SK-N-SH (cell line): ENCODE results near the gene SPINK8. TPM values are rescaled to one million over a fixed set of nuclear protein-coding genes. Genes with fewer than 3 reads are reported as not detected.

Experiments used
- CTCF ChIA-PET: fragments of 300-600, 350-600 bp; formaldehyde crosslinking; extraction: SDS; loops from one replicate; lab custom pipeline; 2021; lab: Yijun Ruan, JAX
- POLR2A ChIA-PET: fragments of 350-600 bp; sonication (Branson Sonifier 250); formaldehyde crosslinking; extraction: SDS; loops from one replicate; lab custom pipeline; 2020; ENCODE audit warnings: antibody characterized with exemption, inconsistent platforms; lab: Yijun Ruan, JAX
- DNase-seq: peaks from one replicate; pipeline ENCODE4 v3.0.0; 2012
- H2AFZ ChIP-seq: fragments of 200-600 bp; sonication (generic); 2 replicates; pipeline ENCODE4 v1.8.1; 2016; ENCODE audit warnings: antibody characterized with exemption, mild to moderate bottlenecking, low read depth
- H3F3A ChIP-seq: fragments of 200-600 bp; sonication (generic); replicated peaks from 2 replicates; pipeline ENCODE3; 2016; ENCODE audit warnings: antibody characterized with exemption, mild to moderate bottlenecking; ENCODE audit not compliant: insufficient read depth
- H3K27ac ChIP-seq, 2 experiments: fragments of 200-500 bp in 1 of 2; fragments of 200-600 bp in 1 of 2; sonication (Bioruptor generic) in 1 of 2; sonication (generic), shearing (Covaris generic) in 1 of 2; 2 replicates each; pipeline versions ENCODE4 v1.5.1 to v1.6.1; 2014 to 2016; ENCODE audit warnings: low read depth in 2 of 2, inconsistent platforms in 1 of 2, low read length in 1 of 2, mild to moderate bottlenecking in 1 of 2, mixed read lengths in 1 of 2
- H3K27me3 ChIP-seq: fragments of 200-600 bp; sonication (generic), shearing (Covaris generic); 2 replicates; pipeline ENCODE4 v1.6.1; 2016; ENCODE audit warnings: mixed run types; ENCODE audit not compliant: insufficient read depth
- H3K36me3 ChIP-seq, 2 experiments: fragments of 200-500 bp in 1 of 2; fragments of 200-600 bp in 1 of 2; sonication (Bioruptor generic) in 1 of 2; sonication (generic) in 1 of 2; replicated peaks in 1 of 2; 2 replicates each; pipeline versions ENCODE3 to v1.5.1; 2014 to 2016; ENCODE audit warnings: low read length in 1 of 2, mild to moderate bottlenecking in 1 of 2; ENCODE audit not compliant: insufficient read depth in 2 of 2, control insufficient read depth in 1 of 2
- H3K4me1 ChIP-seq, 2 experiments: fragments of 200-500 bp in 1 of 2; fragments of 200-600 bp in 1 of 2; sonication (Bioruptor generic) in 1 of 2; sonication (generic), shearing (Covaris generic) in 1 of 2; 2 replicates each; pipeline versions ENCODE4 v1.5.1 to v1.6.1; 2014 to 2016; ENCODE audit warnings: low read depth in 1 of 2, low read length in 1 of 2, mixed run types in 1 of 2; ENCODE audit not compliant: insufficient read depth in 2 of 2, control insufficient read depth in 1 of 2
- H3K4me2 ChIP-seq: fragments of 200-600 bp; sonication (generic), shearing (Covaris generic); 2 replicates; pipeline ENCODE4 v1.6.1; 2017; ENCODE audit warnings: mixed run types
- H3K4me3 ChIP-seq, 2 experiments: fragments of 200-500 bp in 1 of 2; fragments of 200-600 bp in 1 of 2; sonication (Bioruptor generic) in 1 of 2; sonication (generic), shearing (Covaris generic) in 1 of 2; 2 replicates each; pipeline versions ENCODE4 v1.5.1 to v1.8.1; 2014 to 2016; ENCODE audit warnings: low read depth in 2 of 2, inconsistent platforms in 1 of 2, low read length in 1 of 2, mild to moderate bottlenecking in 1 of 2, mixed read lengths in 1 of 2, moderate library complexity in 1 of 2
- H3K79me2 ChIP-seq: fragments of 200-600 bp; sonication (generic); 2 replicates; pipeline ENCODE4 v1.8.1; 2017; ENCODE audit warnings: mild to moderate bottlenecking; ENCODE audit not compliant: insufficient read depth
- H3K9ac ChIP-seq: fragments of 200-600 bp; sonication (generic); 2 replicates; pipeline ENCODE4 v1.6.1; 2017; ENCODE audit warnings: mixed run types
- H3K9me2 ChIP-seq: fragments of 200-600 bp; sonication (generic); 2 replicates; pipeline ENCODE4 v1.6.1; 2017; ENCODE audit warnings: mixed run types
- H3K9me3 ChIP-seq: fragments of 200-600 bp; sonication (generic); 2 replicates; pipeline ENCODE4 v1.6.1; 2017; ENCODE audit warnings: mixed run types, mild to moderate bottlenecking, moderate library complexity
- H4K20me1 ChIP-seq: fragments of 200-600 bp; sonication (generic); 2 replicates; pipeline ENCODE4 v1.6.1; 2017; ENCODE audit warnings: mild to moderate bottlenecking, mixed run types; ENCODE audit not compliant: insufficient read depth
- CHD2 ChIP-seq: fragments of 150-350 bp; IDR thresholded peaks from 2 replicates; pipeline ENCODE4 v1.6.1; 2018; ENCODE audit warnings: low read length; ENCODE audit not compliant: partially characterized antibody
- EP300 ChIP-seq, 2 experiments: IDR thresholded peaks; 2 replicates each; pipeline versions ENCODE4 v1.4.0 to v1.6.1; 2012; ENCODE audit warnings: borderline replicate concordance in 1 of 2, low read depth in 1 of 2, low read length in 1 of 2
- EZH2phosphoT487 ChIP-seq: fragments of 200-600 bp; sonication (generic); IDR thresholded peaks from 2 replicates; pipeline ENCODE4 v1.6.1; 2017; ENCODE audit warnings: low read depth, mixed run types, mild to moderate bottlenecking, antibody characterized with exemption, moderate library complexity, borderline replicate concordance
- RCOR1 ChIP-seq: fragments of 150-350 bp; IDR thresholded peaks from 2 replicates; pipeline ENCODE4 v1.6.1; 2017; ENCODE audit warnings: antibody characterized with exemption, low read length
- TEAD4 ChIP-seq: IDR thresholded peaks from 2 replicates; pipeline ENCODE4 v1.4.0; 2012; ENCODE audit warnings: mild to moderate bottlenecking, borderline replicate concordance; ENCODE audit not compliant: insufficient read depth
- WGBS: methylation state at CpG from one replicate; pipeline ENCODE4 v1.1.6; 2017; ENCODE audit warnings: low lambda C conversion rate; 5-methylcytosine and 5-hydroxymethylcytosine counted together
- polyA plus RNA-seq, 3 experiments: library from polyadenylated mRNA; depleted of rRNA; stranded (reverse); fragments of >200 nt; gene quantifications; 2 replicates each; pipeline ENCODE4 v1.2.3, GENCODE V29; 2012
- TF ChIP-seq, protein P1 (sequence below): IDR thresholded peaks from 2 replicates; pipeline ENCODE4 v1.4.0; 2012; ENCODE audit warnings: low read depth
- TF ChIP-seq, protein P2 (sequence below): fragments of 150-350 bp; IDR thresholded peaks from 2 replicates; pipeline ENCODE4 v1.6.1; 2016; ENCODE audit warnings: mild to moderate bottlenecking, low read depth, low read length
- TF ChIP-seq, protein P3 (sequence below): IDR thresholded peaks from 2 replicates; pipeline ENCODE4 v1.4.0; 2012; ENCODE audit warnings: low read depth, borderline replicate concordance

Gene SPINK8
- polyA plus RNA-seq, 1 of the 3 experiments (the other 2 are of a cell fraction) = not detected

DNA sequence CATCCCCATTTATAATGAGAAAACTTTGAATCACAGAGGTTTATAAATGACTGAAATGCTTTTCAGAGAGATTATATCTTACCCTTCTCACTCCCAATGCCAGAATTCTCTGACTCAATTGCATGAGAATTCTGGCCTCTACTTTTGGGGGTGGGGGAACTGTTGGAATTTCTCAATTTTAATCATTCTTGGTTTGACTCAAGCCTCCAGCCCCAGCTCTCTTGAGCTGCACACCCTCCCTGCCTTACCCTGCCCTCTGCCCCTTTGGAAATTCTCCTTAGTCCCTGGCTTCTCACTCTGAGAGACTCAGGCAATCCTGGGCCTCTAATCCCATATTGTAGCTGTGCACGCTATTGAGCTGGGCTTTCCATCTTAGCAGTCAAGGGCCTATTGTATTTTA, 48.3 kb downstream of the SPINK8 start:
- Histone ChIP-seq H3K9me3 (no peaks in the 10 kb centered on the region), H3K36me3 (no peaks in the 10 kb centered on the region), H3K4me3 (no peak overlapping the region), H3K4me1 (no peaks in the 10 kb centered on the region), H4K20me1 (no peaks in the 10 kb centered on the region), H3K9ac (no peak overlapping the region), H2AFZ (no peak overlapping the region; the same call in 1 of the 2 replicates), H3K4me2 (no peak overlapping the region)
- 83% methylated on average over 1 of the region's 1 CpG for WGBS
- POLR2A ChIA-PET = interaction anchor here (0.6 kb wide), 1 partner anchor 128 kb away, joined by 4 read pairs; no protein-coding TSS in a partner anchor
- TF ChIP-seq RCOR1 (no peak), EP300 (IDR thresholded peaks at IDR 0.05; ENCODE audit: borderline replicate concordance in 1 of 2, low read depth in 1 of 2, low read length in 1 of 2) (no peak), CHD2 (no peak), TEAD4 (no peak)
- TF ChIP-seq, all 33 proteins: peak for 0
- Histone ChIP-seq H3K9me2 (no peaks in the 10 kb centered on the region), H3K27ac (peak overlapping the region in 1 of 2 experiments; percentile 18; a peak in 1 of 4 replicates), H3K79me2 (no peaks in the 10 kb centered on the region), H3K27me3 (no peaks in the 10 kb centered on the region), H3F3A (no peaks in the 10 kb centered on the region)
- DNase-seq = no peak
- CTCF ChIA-PET = interaction anchor here (1.1 to 9.5 kb wide), 4 partner anchors 11 to 161 kb away, joined by 3 to 186 read pairs (median 6); partner anchors contain the start of gene ATRIP

DNA sequence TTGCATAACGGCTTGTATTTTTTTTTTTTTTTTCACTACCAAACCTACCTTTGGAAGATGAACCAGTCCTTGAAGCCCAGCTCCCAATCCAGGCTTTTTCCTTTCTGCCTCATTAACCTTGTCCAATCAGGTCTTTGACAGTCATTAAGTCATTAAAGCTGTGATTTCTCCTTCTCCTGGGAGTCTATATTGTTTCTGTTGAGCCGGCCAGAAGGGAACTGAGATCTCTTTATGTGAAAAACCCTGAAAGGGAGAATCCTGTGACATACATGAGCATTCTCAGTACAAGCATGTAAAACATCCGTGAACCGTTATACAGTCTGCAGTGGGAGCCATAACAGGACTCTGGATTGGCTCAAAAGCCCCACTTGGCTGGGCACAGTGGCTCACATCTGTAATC, 52.6 kb downstream of the SPINK8 start:
- Histone ChIP-seq H4K20me1 (no peaks in the 10 kb centered on the region), H2AFZ (no peak overlapping the region), H3K9me3 (no peaks in the 10 kb centered on the region), H3F3A (no peaks in the 10 kb centered on the region), H3K4me1 (no peaks in the 10 kb centered on the region), H3K36me3 (no peaks in the 10 kb centered on the region), H3K4me3 (no peak overlapping the region), H3K79me2 (no peaks in the 10 kb centered on the region), H3K9ac (no peak overlapping the region), H3K4me2 (no peak overlapping the region), H3K9me2 (no peaks in the 10 kb centered on the region), H3K27me3 (no peaks in the 10 kb centered on the region), H3K27ac (no peak overlapping the region)
- ChIA-PET CTCF (interaction anchor here (0.8 to 9.5 kb wide), 2 partner anchors 120 to 154 kb away, joined by 3 to 186 read pairs; no protein-coding TSS in a partner anchor), POLR2A (no interaction called here)
- 93% methylated on average over 4 of the region's 4 CpGs for WGBS
- no peak for DNase-seq
- TF ChIP-seq, protein P1, sequence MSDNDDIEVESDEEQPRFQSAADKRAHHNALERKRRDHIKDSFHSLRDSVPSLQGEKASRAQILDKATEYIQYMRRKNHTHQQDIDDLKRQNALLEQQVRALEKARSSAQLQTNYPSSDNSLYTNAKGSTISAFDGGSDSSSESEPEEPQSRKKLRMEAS = no peak
- TF ChIP-seq, protein P2, sequence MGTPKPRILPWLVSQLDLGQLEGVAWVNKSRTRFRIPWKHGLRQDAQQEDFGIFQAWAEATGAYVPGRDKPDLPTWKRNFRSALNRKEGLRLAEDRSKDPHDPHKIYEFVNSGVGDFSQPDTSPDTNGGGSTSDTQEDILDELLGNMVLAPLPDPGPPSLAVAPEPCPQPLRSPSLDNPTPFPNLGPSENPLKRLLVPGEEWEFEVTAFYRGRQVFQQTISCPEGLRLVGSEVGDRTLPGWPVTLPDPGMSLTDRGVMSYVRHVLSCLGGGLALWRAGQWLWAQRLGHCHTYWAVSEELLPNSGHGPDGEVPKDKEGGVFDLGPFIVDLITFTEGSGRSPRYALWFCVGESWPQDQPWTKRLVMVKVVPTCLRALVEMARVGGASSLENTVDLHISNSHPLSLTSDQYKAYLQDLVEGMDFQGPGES = no peak
- TF ChIP-seq EZH2phosphoT487 (no peak), TEAD4 (no peak)
- TF ChIP-seq, protein P3, sequence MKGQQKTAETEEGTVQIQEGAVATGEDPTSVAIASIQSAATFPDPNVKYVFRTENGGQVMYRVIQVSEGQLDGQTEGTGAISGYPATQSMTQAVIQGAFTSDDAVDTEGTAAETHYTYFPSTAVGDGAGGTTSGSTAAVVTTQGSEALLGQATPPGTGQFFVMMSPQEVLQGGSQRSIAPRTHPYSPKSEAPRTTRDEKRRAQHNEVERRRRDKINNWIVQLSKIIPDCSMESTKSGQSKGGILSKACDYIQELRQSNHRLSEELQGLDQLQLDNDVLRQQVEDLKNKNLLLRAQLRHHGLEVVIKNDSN = no peak
